ENCODE data around the gene TLX2. TPM values are rescaled to one million over a fixed set of nuclear protein-coding genes. Genes with fewer than 3 reads are reported as not detected.

TLX2 gene
- total RNA-seq, 4 donors from 2014 or later, result not detected

DNA sequence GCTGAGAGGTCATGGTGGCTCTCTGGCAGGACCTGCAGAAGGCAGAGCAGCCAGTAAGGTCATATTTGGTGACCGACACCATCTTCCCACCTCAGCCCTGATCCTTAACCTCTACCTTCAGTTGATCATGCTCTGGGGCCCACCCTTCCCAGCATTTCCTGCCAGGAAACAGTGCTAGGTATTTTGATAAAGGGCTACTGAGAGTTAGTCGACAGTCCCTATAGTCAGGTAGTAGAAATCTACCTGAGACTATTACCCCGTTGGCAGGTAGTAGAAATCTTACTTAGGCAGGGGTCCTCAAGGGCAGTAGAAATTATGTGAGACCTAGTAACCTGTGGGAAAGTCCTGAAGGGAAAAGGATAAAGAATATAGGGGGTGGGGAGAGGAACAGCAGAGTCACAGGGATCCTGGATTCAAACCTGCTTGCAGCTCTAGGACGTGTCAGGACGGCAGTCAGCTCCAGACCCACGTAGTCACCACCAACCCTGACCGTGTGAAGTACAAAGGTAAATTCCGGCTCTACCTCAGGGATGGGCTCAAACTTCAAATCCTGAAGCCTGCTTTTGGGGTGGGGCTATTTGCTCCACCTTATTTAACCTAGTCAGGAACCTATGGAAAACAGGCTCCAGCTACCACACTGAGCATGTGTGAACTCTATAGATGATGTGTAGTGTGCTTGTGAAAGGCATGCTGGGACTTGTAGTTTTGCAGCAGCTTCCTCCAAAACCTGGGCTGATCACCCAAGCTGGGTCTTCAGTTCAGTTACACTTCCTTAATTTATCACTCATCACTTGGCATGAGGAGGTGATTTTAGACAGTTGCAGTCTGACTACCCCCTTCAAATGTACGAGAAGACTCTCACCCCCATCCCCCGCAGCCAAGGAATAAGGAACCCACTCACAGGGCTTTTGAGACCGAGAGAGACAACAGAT, 11.7 kb downstream of the TLX2 start, which contains the start of gene DQX1:
DQX1 (minus strand) TSS at position 515 of the 932 bp plus-strand sequence; CDS start at position 13, 502 bp downstream.
- no peak within 1 kb of the TSS for H3K4me3 ChIP-seq (ENCODE audit: low read depth, poor library complexity, severe bottlenecking)
- intact Hi-C loops (cut with DNase I; ENCODE audit: low total_unique reads), result no loop called here
- WGBS, 2 donors, result 69 to 73% methylated on average over 11 of the region's 11 CpGs
- DNase-seq (ENCODE audit: low spot score in 2 of 2), result peak in 1 of 2 donors; percentile 60
- no peak for TF ChIP-seq POLR2A (IDR thresholded peaks at IDR 0.05)
- TF ChIP-seq, protein P1, sequence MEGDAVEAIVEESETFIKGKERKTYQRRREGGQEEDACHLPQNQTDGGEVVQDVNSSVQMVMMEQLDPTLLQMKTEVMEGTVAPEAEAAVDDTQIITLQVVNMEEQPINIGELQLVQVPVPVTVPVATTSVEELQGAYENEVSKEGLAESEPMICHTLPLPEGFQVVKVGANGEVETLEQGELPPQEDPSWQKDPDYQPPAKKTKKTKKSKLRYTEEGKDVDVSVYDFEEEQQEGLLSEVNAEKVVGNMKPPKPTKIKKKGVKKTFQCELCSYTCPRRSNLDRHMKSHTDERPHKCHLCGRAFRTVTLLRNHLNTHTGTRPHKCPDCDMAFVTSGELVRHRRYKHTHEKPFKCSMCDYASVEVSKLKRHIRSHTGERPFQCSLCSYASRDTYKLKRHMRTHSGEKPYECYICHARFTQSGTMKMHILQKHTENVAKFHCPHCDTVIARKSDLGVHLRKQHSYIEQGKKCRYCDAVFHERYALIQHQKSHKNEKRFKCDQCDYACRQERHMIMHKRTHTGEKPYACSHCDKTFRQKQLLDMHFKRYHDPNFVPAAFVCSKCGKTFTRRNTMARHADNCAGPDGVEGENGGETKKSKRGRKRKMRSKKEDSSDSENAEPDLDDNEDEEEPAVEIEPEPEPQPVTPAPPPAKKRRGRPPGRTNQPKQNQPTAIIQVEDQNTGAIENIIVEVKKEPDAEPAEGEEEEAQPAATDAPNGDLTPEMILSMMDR (IDR thresholded peaks at IDR 0.05), result no peak

DNA sequence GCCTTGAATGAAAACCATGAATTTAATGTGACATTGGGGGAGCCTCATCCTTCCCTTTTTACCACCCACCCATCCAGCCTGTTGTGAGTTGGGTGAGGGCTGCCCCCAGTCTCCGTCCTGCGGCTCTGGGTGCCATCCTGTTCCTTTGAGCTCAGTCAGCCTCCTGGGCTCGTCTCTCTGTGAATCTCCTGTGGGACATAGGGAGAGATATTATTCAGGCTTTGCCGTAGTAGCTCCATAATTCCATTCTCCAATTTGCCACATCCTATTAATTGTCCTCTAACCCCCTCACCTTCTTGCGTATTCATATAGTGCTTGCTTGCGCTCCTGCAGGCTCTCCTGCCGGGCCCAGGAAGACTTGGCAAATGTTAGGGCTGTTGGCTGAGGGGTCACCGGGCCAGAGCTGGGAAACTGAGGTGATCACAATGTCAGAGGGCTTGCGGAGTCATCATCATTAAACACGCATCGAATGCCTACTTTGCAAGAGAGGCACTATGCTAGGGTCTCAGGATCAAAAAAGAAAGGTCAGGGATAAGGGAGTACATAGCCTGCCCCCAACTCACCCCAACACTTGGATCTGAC, 12.5 kb downstream of the TLX2 start:
- WGBS, 2 donors, result 96 to 99% methylated on average over 11 of the region's 11 CpGs
- no peak overlapping the region for H3K4me3 ChIP-seq (ENCODE audit: low read depth, poor library complexity, severe bottlenecking)
- TF ChIP-seq, protein P1 (IDR thresholded peaks at IDR 0.05), result no peak
- TF ChIP-seq POLR2A (IDR thresholded peaks at IDR 0.05), result no peak
- intact Hi-C loops (cut with DNase I; ENCODE audit: low total_unique reads), result no loop called here
- peak in 1 of 2 donors; percentile 56 for DNase-seq (ENCODE audit: low spot score in 2 of 2)

DNA sequence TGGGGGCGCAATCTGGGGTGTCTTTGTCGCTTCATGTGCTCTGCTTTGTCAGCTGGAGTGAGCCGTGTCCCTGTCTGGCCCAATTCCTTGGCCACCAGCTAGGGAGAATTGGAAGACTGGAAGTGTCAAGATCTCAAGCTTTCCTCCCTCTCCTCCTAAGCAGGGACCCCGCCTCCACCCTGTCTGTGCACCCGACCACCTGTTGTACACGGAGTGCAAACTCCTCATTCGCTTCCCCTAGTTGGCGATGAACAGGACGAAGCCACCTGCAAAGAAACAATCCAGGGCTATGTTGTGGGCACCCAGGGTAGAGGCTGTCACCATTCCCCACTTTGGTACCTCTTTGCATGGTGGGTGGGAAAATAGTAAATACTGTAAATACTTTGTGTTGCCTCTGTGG, 13.5 kb downstream of the TLX2 start:
- intact Hi-C loops (cut with DNase I; ENCODE audit: low total_unique reads), result no loop called here
- TF ChIP-seq POLR2A (IDR thresholded peaks at IDR 0.05), result no peak
- TF ChIP-seq, protein P1 (IDR thresholded peaks at IDR 0.05), result no peak
- no peak for DNase-seq (ENCODE audit: low spot score in 2 of 2)
- no peak overlapping the region for H3K4me3 ChIP-seq (ENCODE audit: low read depth, poor library complexity, severe bottlenecking)
- 94 to 96% methylated on average over 9 of the region's 9 CpGs for WGBS, 2 donors

DNA sequence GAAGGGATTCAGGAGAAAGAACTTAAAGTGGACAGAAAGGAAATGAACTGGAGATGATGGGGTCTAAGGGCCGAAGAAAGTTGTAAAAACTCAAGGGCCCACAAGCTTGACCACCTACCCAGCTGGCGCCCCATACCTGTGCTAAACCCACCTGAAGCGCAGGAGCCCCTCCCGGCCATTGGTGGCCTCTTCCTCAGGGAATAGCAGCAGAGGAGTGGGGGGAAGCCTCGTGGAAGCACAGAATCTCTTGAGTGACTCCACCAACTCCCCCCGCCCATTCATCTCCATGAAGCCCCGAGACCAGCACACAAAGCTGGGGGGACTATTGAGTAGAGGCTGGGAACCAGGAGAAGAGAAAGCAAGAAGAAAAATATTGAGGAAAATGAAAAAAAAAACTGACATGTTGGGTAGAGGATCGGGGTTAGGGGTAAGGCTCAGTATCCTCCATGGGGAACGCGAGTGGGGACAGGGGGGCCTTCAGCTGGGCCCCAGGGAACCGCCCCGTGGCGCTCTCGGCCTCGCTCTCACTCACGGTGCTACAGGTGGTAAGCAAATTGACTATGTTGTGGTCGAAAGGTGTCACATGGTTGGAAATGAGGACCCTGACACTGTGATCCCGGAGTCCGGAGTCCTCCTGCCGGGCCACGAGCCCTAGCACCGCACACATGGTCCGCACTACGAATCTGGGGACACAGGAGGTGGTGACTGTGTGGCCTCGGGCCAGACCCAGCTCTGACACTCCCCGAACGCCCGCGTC, 14.5 kb downstream of the TLX2 start:
- intact Hi-C loops (cut with DNase I; ENCODE audit: low total_unique reads), result no loop called here
- no peak for DNase-seq (ENCODE audit: low spot score in 2 of 2)
- 15 to 20% methylated on average over 24 to 29 of the region's 29 CpGs for WGBS, 2 donors
- H3K4me3 ChIP-seq (ENCODE audit: low read depth, poor library complexity, severe bottlenecking), result peak overlapping the region; percentile 85
- TF ChIP-seq, protein P1 (IDR thresholded peaks at IDR 0.05), result no peak
- no peak for TF ChIP-seq POLR2A (IDR thresholded peaks at IDR 0.05)

DNA sequence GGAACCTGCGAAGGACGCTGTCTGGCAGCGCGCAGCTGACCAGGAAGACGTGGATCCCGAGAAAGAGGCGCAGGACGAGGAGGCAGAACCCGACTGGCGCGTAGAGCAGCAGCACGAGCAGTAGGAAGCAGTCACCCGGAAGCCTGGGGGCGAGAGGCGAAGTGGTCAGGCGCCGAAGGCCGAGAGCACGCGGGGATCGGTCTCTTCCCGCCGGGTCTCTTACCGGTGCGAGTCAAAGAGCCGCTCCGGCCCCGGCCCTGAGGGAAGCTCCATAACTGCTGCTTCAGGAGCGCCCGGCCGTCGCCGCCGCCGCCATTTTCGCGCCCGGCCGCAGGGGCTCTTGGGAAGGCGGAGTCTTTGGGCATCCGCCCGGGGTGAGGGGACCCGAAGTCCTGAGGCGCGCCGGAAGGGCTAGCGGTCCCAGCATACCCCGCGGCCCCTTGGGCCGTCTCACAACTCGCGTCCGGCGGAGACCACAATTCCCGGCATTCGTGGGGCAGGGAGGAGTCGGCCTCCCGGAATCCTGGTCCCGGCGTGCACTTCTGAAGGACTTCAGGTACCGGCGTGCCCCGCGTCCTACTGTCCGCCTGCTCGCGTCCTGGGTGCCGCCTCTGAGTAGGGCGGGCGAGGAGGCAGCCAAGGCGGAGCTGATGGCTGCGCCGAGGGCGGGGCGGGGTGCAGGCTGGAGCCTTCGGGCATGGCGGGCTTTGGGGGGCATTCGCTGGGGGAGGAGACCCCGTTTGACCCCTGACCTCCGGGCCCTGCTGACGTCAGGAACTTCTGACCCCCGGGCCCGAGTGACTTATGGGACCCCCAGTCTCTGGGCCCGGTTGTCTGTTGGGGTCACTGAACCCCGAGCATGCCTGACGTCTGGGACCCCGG, 15.3 kb downstream of the TLX2 start, which contains the start of the genes AUP1 and HTRA2:
AUP1 (minus strand) TSS at position 350 of the 882 bp plus-strand sequence; CDS start at position 273, 77 bp downstream.
HTRA2 (plus strand) TSS at position 577 of the 882 bp plus-strand sequence; CDS start at position 651, 74 bp downstream.
- TF ChIP-seq, protein P1 (IDR thresholded peaks at IDR 0.05), result no peak
- TF ChIP-seq POLR2A (IDR thresholded peaks at IDR 0.05), result peak in 1 of 2 donors; percentile 22
- peak; percentile 97 to 99 for DNase-seq (ENCODE audit: low spot score in 2 of 2)
- WGBS, 2 donors, result 0% methylated on average over 54 to 61 of the region's 87 CpGs
- H3K4me3 ChIP-seq (ENCODE audit: low read depth, poor library complexity, severe bottlenecking), result peak within 1 kb of the TSS; percentile 85
- intact Hi-C loops (cut with DNase I; ENCODE audit: low total_unique reads), result no loop called here

All from lower leg skin (tissue), 4 donors.